KOPT-K1 (cell line): ENCODE data around the gene TMC1.
"Not testable (repeated sequence)": the region's sequence is repeated elsewhere in the genome, so short reads cannot be mapped to it uniquely, and the experiment has no call there.

Source experiments
- H3K27ac ChIP-seq: fragments of 200-600 bp; sonication (generic); 2 replicates; pipeline ENCODE4 v1.5.1; 2016; ENCODE audit warnings: antibody characterized with exemption, mild to moderate bottlenecking, low read depth, low read length; ENCODE audit not compliant: poor library complexity, severe bottlenecking
- H3K36me3 ChIP-seq: fragments of 200-600 bp; sonication (generic); 2 replicates; pipeline ENCODE4 v1.5.1; 2017; ENCODE audit warnings: antibody characterized with exemption, mild to moderate bottlenecking, low read length, moderate library complexity; ENCODE audit not compliant: insufficient read depth
- H3K9me3 ChIP-seq: fragments of 200-600 bp; sonication (generic); 2 replicates; pipeline ENCODE4 v1.5.1; 2017; ENCODE audit warnings: antibody characterized with exemption, low read length, mild to moderate bottlenecking; ENCODE audit not compliant: insufficient read depth, poor library complexity, severe bottlenecking

Gene TMC1

GRCh38 chr9:72521416-72521815, at the start of gene TMC1:
Gene TMC1, plus strand, starts transcription at chr9:72521608. Its CDS starts 127,041 bp downstream, at chr9:72648649.
- not testable (repeated sequence) for H3K9me3 ChIP-seq, H3K27ac ChIP-seq, H3K36me3 ChIP-seq

- Histone ChIP-seq H3K36me3 (no peaks in the 10 kb centered on the region), H3K27ac (no peak overlapping the region), H3K9me3 (no peaks in the 10 kb centered on the region)
Observed at GRCh38 chr9:72473474-72474261, 47.7 kb upstream of the TMC1 start.

GRCh38 chr9:72474676-72475075, 46.7 kb upstream of the TMC1 start:
- Histone ChIP-seq H3K36me3 (no peaks in the 10 kb centered on the region), H3K9me3 (no peaks in the 10 kb centered on the region), H3K27ac (no peak overlapping the region)

GRCh38 chr9:72476100-72476499, 45.3 kb upstream of the TMC1 start:
- no peaks in the 10 kb centered on the region for H3K9me3 ChIP-seq
- no peak overlapping the region for H3K27ac ChIP-seq
- no peaks in the 10 kb centered on the region for H3K36me3 ChIP-seq

- H3K27ac ChIP-seq: no peak overlapping the region
- H3K9me3 ChIP-seq: no peaks in the 10 kb centered on the region
- no peaks in the 10 kb centered on the region for H3K36me3 ChIP-seq
Observed at GRCh38 chr9:72476617-72477437, 44.6 kb upstream of the TMC1 start.

- H3K27ac ChIP-seq: no peak overlapping the region
- no peaks in the 10 kb centered on the region for H3K36me3 ChIP-seq
Observed at GRCh38 chr9:72477930-72478518, 43.4 kb upstream of the TMC1 start.

GRCh38 chr9:72478966-72479365, 42.4 kb upstream of the TMC1 start:
- no peak overlapping the region for H3K27ac ChIP-seq
- no peaks in the 10 kb centered on the region for H3K36me3 ChIP-seq
- no peaks in the 10 kb centered on the region for H3K9me3 ChIP-seq

More at GRCh38 chr9:72477930-72478518, 43.4 kb upstream of the TMC1 start:
- no peaks in the 10 kb centered on the region for H3K9me3 ChIP-seq

- not testable (repeated sequence) for H3K36me3 ChIP-seq, H3K9me3 ChIP-seq, H3K27ac ChIP-seq
Observed at GRCh38 chr9:72480261-72480660, 41.1 kb upstream of the TMC1 start.

- Histone ChIP-seq H3K36me3 (no peaks in the 10 kb centered on the region), H3K27ac (no peak overlapping the region), H3K9me3 (no peaks in the 10 kb centered on the region)
Observed at GRCh38 chr9:72480921-72481320, 40.5 kb upstream of the TMC1 start.

- Histone ChIP-seq H3K27ac (no peak overlapping the region), H3K36me3 (no peaks in the 10 kb centered on the region), H3K9me3 (no peaks in the 10 kb centered on the region)
Observed at GRCh38 chr9:72485821-72486593, 35.4 kb upstream of the TMC1 start.

- H3K9me3 ChIP-seq: no peaks in the 10 kb centered on the region
- H3K36me3 ChIP-seq: no peaks in the 10 kb centered on the region
- no peak overlapping the region for H3K27ac ChIP-seq
Observed at GRCh38 chr9:72486594-72486955, 34.8 kb upstream of the TMC1 start.

- H3K27ac ChIP-seq, H3K36me3 ChIP-seq, H3K9me3 ChIP-seq: not testable (repeated sequence)
Observed at GRCh38 chr9:72487665-72488064, 33.7 kb upstream of the TMC1 start.

- Histone ChIP-seq H3K36me3 (no peaks in the 10 kb centered on the region), H3K27ac (no peak overlapping the region), H3K9me3 (no peaks in the 10 kb centered on the region)
Observed at GRCh38 chr9:72489986-72490385, 31.4 kb upstream of the TMC1 start.

GRCh38 chr9:72491242-72491641, 30.2 kb upstream of the TMC1 start:
- H3K9me3 ChIP-seq: no peaks in the 10 kb centered on the region
- H3K36me3 ChIP-seq: no peaks in the 10 kb centered on the region
- no peak overlapping the region for H3K27ac ChIP-seq

GRCh38 chr9:72494051-72494450, 27.4 kb upstream of the TMC1 start:
- Histone ChIP-seq H3K27ac (no peak overlapping the region), H3K36me3 (no peaks in the 10 kb centered on the region), H3K9me3 (no peaks in the 10 kb centered on the region)
